Adipocyte (in vitro differentiated cells): Measurements from ENCODE around the gene SLC35F4.

Experiments
- DNase-seq: peaks from one replicate; pipeline ENCODE4 v3.0.0-alpha.2; 2015; ENCODE audit warnings: low read depth
- H3K27me3 ChIP-seq: replicated peaks from 2 replicates; pipeline ENCODE4 v1.7.0; 2013; ENCODE audit warnings: mild to moderate bottlenecking, low read length, moderate library complexity; ENCODE audit not compliant: control insufficient read depth, insufficient read depth
- H3K36me3 ChIP-seq: 2 replicates; pipeline ENCODE4 v1.7.0; 2013; ENCODE audit warnings: low read length, mild to moderate bottlenecking, moderate library complexity; ENCODE audit not compliant: control insufficient read depth, insufficient read depth, severe bottlenecking
- H3K4me1 ChIP-seq: 2 replicates; pipeline ENCODE4 v1.7.0; 2013; ENCODE audit warnings: mild to moderate bottlenecking, low read length, moderate library complexity; ENCODE audit not compliant: control insufficient read depth, insufficient read depth
- H3K4me3 ChIP-seq: 2 replicates; pipeline ENCODE4 v1.7.0; 2013; ENCODE audit warnings: mild to moderate bottlenecking, low read length, moderate library complexity
- H3K9ac ChIP-seq: 2 replicates; pipeline ENCODE4 v1.7.0; 2013; ENCODE audit warnings: mild to moderate bottlenecking, low read length, moderate library complexity
- H3K9me3 ChIP-seq: 2 replicates; pipeline ENCODE4 v1.7.0; 2013; ENCODE audit warnings: mild to moderate bottlenecking, low read length, moderate library complexity; ENCODE audit not compliant: control insufficient read depth

SLC35F4 gene

DNA sequence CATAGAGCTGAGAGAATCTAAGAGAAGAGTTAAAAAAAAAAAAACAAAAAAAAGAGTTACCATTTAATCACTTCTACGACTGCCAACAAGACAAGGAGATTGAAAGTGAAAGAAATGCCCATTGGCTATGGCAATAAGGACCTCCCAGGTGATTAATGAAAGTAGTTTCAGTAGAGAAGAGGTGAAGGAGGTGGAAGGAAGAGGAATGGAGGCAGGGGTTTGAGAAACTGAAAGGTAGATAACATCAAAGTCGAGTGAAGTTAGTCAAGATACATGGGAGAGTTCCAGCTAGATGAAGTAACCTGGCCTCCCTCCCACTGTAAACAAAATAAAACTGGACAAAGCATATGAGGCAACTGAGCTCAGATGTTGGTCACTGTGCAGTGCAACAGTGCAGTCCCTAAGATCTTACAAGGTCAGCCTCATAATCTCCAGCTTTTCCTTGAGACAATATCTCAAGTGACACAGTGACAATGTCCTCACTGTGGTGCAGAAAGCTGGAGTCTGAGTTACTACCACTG lies 254.3 kb downstream of the SLC35F4 start:
- no peaks in the 10 kb centered on the region for H3K27me3 ChIP-seq
- no peaks in the 10 kb centered on the region for H3K9me3 ChIP-seq
- H3K4me3 ChIP-seq, result no peak overlapping the region
- DNase-seq, result no peak
- H3K36me3 ChIP-seq, result no peaks in the 10 kb centered on the region
- H3K4me1 ChIP-seq, result peaks cover 6% of the 10 kb centered on the region
- no peak overlapping the region for H3K9ac ChIP-seq

DNA sequence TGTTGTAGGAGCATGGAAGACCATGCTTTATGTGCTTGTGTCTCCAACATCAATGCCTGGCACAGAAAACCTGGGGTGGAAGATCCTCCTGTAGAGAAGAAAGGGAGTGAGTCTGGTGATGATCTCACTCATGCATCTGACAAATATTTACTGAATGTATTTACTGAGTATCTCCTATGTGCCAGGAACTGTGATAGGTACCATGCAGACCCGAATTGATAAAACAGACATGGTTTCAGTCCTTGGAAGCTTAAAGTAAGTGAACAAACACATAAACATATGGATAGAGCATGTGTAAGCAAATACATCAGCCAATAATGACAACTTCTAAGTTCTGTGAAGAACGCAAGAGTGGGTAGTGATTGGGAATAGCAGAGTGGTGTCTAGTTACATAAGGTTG lies 255.3 kb downstream of the SLC35F4 start:
- Histone ChIP-seq H3K9ac (no peak overlapping the region), H3K4me3 (no peak overlapping the region), H3K27me3 (no peaks in the 10 kb centered on the region)

DNA sequence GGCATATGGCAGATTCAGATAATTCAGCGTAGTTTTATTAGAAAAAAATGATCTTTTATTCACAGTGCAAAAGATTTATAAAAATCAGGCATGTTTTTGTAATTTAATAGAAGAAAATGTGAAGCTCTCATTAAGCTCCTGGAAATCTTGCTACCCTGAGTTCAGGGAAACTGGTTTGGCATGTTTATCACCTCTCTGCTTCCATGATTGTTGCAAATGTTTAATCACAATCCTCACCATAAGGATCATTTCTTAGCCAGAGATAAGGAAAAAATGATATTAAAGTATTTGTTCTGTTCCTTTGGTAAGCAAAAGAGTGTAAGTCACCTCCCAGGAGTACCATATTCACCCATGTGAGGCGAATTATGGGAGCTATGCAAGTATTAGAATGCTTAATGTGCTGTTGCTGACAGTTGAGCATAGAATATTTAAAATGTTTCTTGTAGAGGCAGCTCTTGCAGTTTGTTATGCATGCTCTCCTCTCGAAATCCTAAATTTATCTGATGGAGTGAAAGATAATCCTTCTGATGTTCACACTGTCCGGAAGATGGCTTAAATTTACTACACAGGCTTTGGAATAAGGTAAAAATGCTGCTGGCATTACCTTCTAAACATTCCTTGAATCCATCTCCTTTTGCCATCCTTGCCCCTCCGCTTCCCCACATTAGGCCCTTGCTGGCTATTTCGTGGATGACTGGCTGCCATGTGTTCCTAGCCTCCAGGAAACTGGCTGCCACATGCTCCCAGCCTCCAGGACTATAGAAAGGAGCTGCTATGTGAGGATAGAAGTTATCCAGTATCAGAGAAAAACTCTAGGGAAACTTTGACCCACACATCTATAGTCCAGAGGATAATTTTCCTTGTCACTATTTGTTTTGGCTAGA lies 256.5 kb downstream of the SLC35F4 start:
- no peak for DNase-seq
- no peaks in the 10 kb centered on the region for H3K36me3 ChIP-seq
- no peaks in the 10 kb centered on the region for H3K27me3 ChIP-seq
- no peaks in the 10 kb centered on the region for H3K9me3 ChIP-seq
- H3K4me3 ChIP-seq, result no peak overlapping the region
- no peak overlapping the region for H3K9ac ChIP-seq
- H3K4me1 ChIP-seq, result peaks cover 6% of the 10 kb centered on the region

More for the DNA sequence above, 255.3 kb downstream of the SLC35F4 start:
- Histone ChIP-seq H3K36me3 (no peaks in the 10 kb centered on the region), H3K9me3 (no peaks in the 10 kb centered on the region), H3K4me1 (peaks cover 6% of the 10 kb centered on the region)
- no peak for DNase-seq

DNA sequence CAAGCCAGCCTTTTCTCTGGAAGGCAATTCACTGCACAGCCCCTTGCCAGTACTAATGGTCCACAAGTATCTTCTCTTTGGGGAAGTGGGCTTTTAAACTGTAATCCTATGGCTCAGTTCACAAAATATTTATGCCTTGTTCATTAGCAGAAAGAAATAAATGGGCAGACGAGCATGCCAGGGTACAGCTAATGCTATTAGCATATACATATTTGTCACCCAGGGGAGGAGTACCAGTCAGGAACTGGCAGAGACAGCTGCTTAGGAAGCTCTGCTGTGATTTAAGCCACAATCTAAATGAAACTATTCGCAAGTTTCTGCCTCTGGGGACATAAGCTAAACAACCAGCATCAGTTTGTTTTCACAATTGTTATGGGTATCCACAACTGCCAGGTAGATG lies 258.8 kb downstream of the SLC35F4 start:
- no peaks in the 10 kb centered on the region for H3K27me3 ChIP-seq
- no peak for DNase-seq
- H3K9ac ChIP-seq, result no peak overlapping the region
- H3K9me3 ChIP-seq, result no peaks in the 10 kb centered on the region
- no peaks in the 10 kb centered on the region for H3K36me3 ChIP-seq
- peaks cover 6% of the 10 kb centered on the region for H3K4me1 ChIP-seq
- no peak overlapping the region for H3K4me3 ChIP-seq

DNA sequence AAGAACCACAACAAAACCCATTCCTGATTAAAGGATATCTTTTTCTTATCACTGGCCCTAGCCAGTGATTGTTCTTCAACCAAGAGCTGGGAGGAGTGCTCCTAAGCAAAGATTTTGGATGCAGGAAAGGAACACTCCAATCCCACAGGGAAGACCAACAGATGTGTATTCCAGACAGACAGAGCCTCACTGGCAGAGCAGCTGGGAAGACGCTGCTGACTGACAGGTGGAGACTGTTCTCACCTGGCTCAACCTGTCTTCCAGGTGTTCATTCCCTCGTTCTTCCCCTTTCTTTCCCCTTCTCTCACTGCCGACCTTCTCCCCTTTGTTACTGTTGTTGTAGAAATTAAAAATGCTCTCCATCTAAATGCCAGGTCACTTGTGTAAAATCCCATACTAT lies 282.5 kb downstream of the SLC35F4 start:
- H3K27me3 ChIP-seq, result no peaks in the 10 kb centered on the region
- DNase-seq, result no peak
- H3K36me3 ChIP-seq, result no peaks in the 10 kb centered on the region
- H3K9ac ChIP-seq, result no peak overlapping the region
- no peak overlapping the region for H3K4me3 ChIP-seq
- no peaks in the 10 kb centered on the region for H3K4me1 ChIP-seq
- no peaks in the 10 kb centered on the region for H3K9me3 ChIP-seq

DNA sequence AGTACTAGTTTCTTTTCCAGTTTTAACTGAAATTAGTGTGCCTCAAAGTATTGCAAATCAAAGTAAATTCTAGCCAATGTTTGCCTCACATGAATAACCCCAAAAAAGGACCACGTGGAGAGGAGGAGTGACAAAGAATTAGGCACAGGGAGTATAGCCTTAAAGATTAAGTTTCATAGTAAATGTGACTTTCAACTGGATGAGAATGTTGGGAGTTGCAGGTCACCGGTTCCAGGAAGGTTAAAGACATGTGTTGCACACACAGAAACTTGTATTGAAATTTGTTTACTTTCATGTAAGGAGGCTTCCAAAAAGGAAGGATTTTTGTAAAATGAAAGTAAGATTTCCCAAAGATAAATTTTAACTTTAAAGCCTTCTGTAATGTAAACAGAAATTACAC lies 283.1 kb downstream of the SLC35F4 start:
- DNase-seq, result no peak
- Histone ChIP-seq H3K4me1 (no peaks in the 10 kb centered on the region), H3K9me3 (no peaks in the 10 kb centered on the region), H3K4me3 (no peak overlapping the region), H3K27me3 (no peaks in the 10 kb centered on the region), H3K9ac (no peak overlapping the region), H3K36me3 (no peaks in the 10 kb centered on the region)

DNA sequence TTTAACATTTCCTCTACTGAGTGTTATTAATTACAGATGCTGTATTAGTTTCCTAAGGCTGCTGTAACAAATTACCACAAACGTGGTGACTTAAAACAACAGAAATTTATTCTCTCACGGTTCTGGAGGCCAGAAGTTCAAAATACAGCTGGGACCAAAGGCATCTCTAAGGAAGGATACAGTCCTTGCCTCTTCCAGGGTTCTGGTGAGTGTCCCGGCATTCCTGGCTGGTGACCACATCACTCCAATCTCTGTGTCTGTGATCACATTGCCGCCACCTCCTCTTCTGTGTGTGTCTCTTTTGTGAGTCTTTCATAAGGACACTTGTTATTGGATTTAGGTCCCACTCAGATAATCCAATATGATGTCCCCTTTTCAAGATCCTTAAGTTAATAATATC lies 287.1 kb downstream of the SLC35F4 start:
- Histone ChIP-seq H3K4me1 (no peaks in the 10 kb centered on the region), H3K27me3 (no peaks in the 10 kb centered on the region), H3K9ac (no peak overlapping the region), H3K9me3 (no peaks in the 10 kb centered on the region), H3K4me3 (no peak overlapping the region), H3K36me3 (no peaks in the 10 kb centered on the region)
- no peak for DNase-seq

DNA sequence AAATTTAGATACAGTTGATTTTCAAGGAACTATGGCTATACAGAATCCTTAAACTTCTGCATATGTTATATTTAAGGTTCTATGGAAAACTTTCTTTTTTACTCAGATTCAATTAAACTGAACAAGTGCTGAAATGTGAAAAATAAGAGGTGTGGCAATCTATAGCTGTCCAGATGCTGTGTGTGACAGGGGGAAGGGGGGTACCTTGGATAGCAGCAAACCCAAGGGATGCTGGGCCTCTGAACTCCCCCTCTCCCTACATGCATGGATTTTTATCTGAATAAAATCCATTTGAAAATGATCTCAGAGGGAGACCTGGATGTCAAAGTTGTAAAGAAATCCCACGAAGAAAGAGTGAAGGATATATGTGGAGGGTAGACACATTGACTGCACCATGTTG lies 289.4 kb downstream of the SLC35F4 start:
- no peaks in the 10 kb centered on the region for H3K27me3 ChIP-seq
- H3K4me1 ChIP-seq, result no peaks in the 10 kb centered on the region
- no peak overlapping the region for H3K9ac ChIP-seq
- H3K9me3 ChIP-seq, result no peaks in the 10 kb centered on the region
- DNase-seq, result no peak
- no peaks in the 10 kb centered on the region for H3K36me3 ChIP-seq
- no peak overlapping the region for H3K4me3 ChIP-seq

DNA sequence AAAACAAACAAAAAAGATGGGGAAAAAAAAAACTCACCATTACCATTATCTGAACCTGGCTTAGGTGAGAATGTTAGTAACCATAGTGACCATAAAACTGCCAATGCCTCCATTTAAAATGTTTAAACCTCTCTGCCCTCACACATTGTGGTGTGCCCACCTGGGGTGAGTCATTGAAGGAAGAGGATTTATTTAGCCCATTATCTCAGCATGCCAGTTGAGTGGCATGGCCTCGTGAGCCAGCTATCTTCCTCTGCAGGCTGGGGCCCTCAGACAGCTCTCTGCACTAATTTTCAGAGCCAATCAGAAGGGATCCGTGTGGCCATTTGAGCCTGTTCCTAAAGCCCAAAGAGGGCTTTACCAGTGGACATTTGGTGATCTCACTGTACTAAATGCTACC lies 290.4 kb downstream of the SLC35F4 start:
- no peak overlapping the region for H3K9ac ChIP-seq
- no peak for DNase-seq
- no peaks in the 10 kb centered on the region for H3K36me3 ChIP-seq
- H3K9me3 ChIP-seq, result no peaks in the 10 kb centered on the region
- no peak overlapping the region for H3K4me3 ChIP-seq
- no peaks in the 10 kb centered on the region for H3K4me1 ChIP-seq
- H3K27me3 ChIP-seq, result no peaks in the 10 kb centered on the region

DNA sequence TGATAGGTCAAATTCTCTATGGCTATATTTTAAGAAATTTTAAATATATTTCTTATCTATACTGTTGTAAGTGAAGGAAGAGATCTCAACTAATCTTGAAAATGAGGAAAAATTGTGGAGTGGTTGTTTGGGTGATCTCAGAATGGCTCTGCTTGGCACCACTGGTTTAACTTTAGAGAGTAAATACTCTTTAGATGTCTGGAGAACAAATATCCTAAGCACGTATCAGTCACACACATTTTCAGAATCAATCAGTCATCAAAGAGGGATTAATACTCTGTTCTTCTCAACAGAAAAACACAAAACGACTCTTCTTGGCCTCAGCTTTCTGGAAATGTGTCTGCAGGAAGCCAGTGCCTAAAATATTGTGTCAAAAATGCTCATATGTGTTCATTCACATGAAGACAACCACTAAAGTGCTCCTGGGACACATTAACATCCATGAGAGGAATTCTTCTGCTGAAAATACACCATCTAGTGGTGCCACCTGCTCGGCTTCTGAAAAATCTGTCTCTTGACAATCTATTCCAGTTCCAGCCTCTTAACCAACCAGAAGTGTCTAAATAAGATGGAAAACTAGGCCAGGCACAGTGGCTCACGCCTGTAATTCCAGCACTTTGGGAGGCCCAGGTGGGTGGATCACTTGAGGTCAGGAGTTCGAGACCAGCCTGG lies 291.1 kb downstream of the SLC35F4 start:
- no peaks in the 10 kb centered on the region for H3K36me3 ChIP-seq
- no peak overlapping the region for H3K9ac ChIP-seq
- no peak for DNase-seq
- no peaks in the 10 kb centered on the region for H3K4me1 ChIP-seq
- no peak overlapping the region for H3K4me3 ChIP-seq
- H3K9me3 ChIP-seq, result no peaks in the 10 kb centered on the region
- no peaks in the 10 kb centered on the region for H3K27me3 ChIP-seq

DNA sequence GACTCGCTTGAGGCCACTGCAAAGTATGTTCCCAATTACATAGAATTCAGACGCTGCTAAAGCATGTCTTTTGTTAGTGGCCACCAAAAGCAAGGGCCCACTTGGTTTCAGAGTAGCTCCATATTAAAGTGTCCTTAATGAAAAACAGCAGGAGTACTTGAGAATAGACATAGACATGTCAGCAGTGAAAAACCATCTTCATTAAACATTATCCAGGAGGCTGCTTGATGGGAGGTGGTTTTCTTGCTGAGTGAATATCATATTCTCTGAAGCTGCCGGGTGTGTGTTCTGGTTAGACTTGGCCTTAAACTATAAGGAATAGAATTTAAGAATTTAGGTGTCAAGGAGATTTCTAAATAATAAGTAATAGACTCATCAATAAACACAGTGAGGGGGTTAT lies 292.7 kb downstream of the SLC35F4 start:
- H3K4me3 ChIP-seq, result no peak overlapping the region
- H3K4me1 ChIP-seq, result no peaks in the 10 kb centered on the region
- no peaks in the 10 kb centered on the region for H3K9me3 ChIP-seq
- no peak for DNase-seq
- H3K9ac ChIP-seq, result no peak overlapping the region
- H3K36me3 ChIP-seq, result no peaks in the 10 kb centered on the region
- H3K27me3 ChIP-seq, result no peaks in the 10 kb centered on the region
